ENCODE data around the gene PRPS1.

GRCh38 chrX:107628662-107629539 is 591 bp downstream of the PRPS1 start:
- TF ChIP-seq ZNF462 (CRISPR knock-in tag; IDR thresholded peaks at IDR 0.05) (no peak), CTCF (conservative IDR thresholded peaks at IDR 0.05; ENCODE audit: low read depth in 2 of 2) (no peak)
